ENCODE results near the gene NAV3.
A peak's percentile ranks its signal among the peaks of the same experiment; 100 is the strongest.

The NAV3 gene

DNA sequence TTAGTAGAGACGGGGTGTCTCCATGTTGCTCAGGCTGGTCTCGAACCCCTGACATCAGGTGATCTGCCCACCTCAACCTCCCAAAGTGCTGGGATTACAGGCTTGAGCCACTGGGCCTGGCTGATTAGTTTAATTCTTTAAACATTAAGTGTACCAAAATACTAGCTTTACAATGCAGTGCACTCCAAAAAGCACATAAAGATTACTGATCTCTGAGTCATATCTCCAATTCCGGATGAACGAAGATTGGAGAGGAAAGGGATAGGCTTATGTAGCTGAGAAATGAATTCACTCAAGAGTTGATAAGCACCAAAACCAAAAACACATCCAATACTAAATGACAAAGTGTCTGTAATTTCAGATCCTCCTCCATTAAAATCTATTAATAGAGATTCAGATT, 15.1 kb downstream of the NAV3 start:
- Histone ChIP-seq H3K4me2 (ENCODE audit: low read depth, low read length) (no peak overlapping the region), H3K79me2 (ENCODE audit: low read length) (no peaks in the 10 kb centered on the region), H3F3A (ENCODE audit: insufficient read depth, low read length) (peaks cover 11% of the 10 kb centered on the region), H3K27me3 (replicated peaks; ENCODE audit: insufficient read depth, low read length) (peaks cover 13% of the 10 kb centered on the region), H3K4me1 (ENCODE audit: low read length) (peaks cover 20% of the 10 kb centered on the region), H3K9ac (ENCODE audit: low read length) (no peak overlapping the region), H3K4me3 (ENCODE audit: low read length) (no peak overlapping the region), H3K27ac (ENCODE audit: low read length) (no peak overlapping the region), H3K36me3 (replicated peaks; ENCODE audit: insufficient read depth, low read length) (no peaks in the 10 kb centered on the region), H4K20me1 (ENCODE audit: insufficient read depth, low read length) (0 out of 2 replicates have a peak, but pooled peaks cover 6% of the 10 kb centered on the region), H3K9me3 (replicated peaks; ENCODE audit: insufficient read depth, low read length) (no peaks in the 10 kb centered on the region), H2AFZ (ENCODE audit: low read length) (no peak overlapping the region), H3K9me2 (replicated peaks; ENCODE audit: insufficient read depth, low read length) (no peaks in the 10 kb centered on the region; the same call in 1 of the 2 replicates)
- no peak for DNase-seq
- TF ChIP-seq EZH2phosphoT487 (IDR thresholded peaks at IDR 0.05; ENCODE audit: low read length) (no peak), EZH2 (optimal IDR thresholded peaks at IDR 0.05; ENCODE audit: low read depth, low read length) (no peak)
- TF ChIP-seq, protein P1, sequence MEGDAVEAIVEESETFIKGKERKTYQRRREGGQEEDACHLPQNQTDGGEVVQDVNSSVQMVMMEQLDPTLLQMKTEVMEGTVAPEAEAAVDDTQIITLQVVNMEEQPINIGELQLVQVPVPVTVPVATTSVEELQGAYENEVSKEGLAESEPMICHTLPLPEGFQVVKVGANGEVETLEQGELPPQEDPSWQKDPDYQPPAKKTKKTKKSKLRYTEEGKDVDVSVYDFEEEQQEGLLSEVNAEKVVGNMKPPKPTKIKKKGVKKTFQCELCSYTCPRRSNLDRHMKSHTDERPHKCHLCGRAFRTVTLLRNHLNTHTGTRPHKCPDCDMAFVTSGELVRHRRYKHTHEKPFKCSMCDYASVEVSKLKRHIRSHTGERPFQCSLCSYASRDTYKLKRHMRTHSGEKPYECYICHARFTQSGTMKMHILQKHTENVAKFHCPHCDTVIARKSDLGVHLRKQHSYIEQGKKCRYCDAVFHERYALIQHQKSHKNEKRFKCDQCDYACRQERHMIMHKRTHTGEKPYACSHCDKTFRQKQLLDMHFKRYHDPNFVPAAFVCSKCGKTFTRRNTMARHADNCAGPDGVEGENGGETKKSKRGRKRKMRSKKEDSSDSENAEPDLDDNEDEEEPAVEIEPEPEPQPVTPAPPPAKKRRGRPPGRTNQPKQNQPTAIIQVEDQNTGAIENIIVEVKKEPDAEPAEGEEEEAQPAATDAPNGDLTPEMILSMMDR (IDR thresholded peaks at IDR 0.05; ENCODE audit: low read length) = no peak

DNA sequence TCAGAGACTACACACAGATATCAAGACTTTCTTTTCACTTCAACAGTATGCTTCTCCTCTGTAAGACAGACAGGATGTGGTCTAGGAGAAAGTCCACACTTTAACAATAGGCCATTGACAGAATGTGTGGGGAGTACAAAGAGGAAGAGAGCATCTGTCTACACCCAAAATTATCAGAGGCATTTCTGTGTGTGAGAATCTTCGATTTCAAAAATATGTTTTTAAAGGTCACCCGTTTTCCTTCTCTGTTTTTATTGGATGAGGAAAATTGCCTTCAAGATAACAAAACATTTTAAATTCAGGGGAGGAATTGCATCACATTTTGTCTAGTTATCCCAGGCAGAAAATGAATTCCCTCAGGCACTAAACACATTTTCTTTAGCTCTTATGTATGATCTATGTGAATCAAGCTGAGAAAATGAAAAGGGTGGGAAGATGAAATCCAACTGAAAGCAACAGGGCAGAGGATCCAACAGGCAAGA, 16.4 kb downstream of the NAV3 start:
- no peaks in the 10 kb centered on the region for H3K9me3 ChIP-seq (replicated peaks; ENCODE audit: insufficient read depth, low read length)
- peaks cover 11% of the 10 kb centered on the region for H3F3A ChIP-seq (ENCODE audit: insufficient read depth, low read length)
- DNase-seq = peak; percentile 79
- H3K27me3 ChIP-seq (replicated peaks; ENCODE audit: insufficient read depth, low read length) = peaks cover 13% of the 10 kb centered on the region
- no peak overlapping the region for H3K27ac ChIP-seq (ENCODE audit: low read length)
- no peak overlapping the region for H2AFZ ChIP-seq (ENCODE audit: low read length)
- no peaks in the 10 kb centered on the region for H3K36me3 ChIP-seq (replicated peaks; ENCODE audit: insufficient read depth, low read length)
- H4K20me1 ChIP-seq (ENCODE audit: insufficient read depth, low read length) = 0 out of 2 replicates have a peak, but pooled peaks cover 6% of the 10 kb centered on the region
- peak overlapping the region; percentile 30; the same call in 1 of the 2 replicates for H3K4me2 ChIP-seq (ENCODE audit: low read depth, low read length)
- H3K4me1 ChIP-seq (ENCODE audit: low read length) = peaks cover 20% of the 10 kb centered on the region
- H3K4me3 ChIP-seq (ENCODE audit: low read length) = no peak overlapping the region
- no peaks in the 10 kb centered on the region; the same call in 1 of the 2 replicates for H3K9me2 ChIP-seq (replicated peaks; ENCODE audit: insufficient read depth, low read length)
- H3K79me2 ChIP-seq (ENCODE audit: low read length) = no peaks in the 10 kb centered on the region
- H3K9ac ChIP-seq (ENCODE audit: low read length) = no peak overlapping the region
- TF ChIP-seq EZH2 (optimal IDR thresholded peaks at IDR 0.05; ENCODE audit: low read depth, low read length) (no peak), EZH2phosphoT487 (IDR thresholded peaks at IDR 0.05; ENCODE audit: low read length) (no peak)
- TF ChIP-seq, protein P1 (IDR thresholded peaks at IDR 0.05; ENCODE audit: low read length) = no peak

DNA sequence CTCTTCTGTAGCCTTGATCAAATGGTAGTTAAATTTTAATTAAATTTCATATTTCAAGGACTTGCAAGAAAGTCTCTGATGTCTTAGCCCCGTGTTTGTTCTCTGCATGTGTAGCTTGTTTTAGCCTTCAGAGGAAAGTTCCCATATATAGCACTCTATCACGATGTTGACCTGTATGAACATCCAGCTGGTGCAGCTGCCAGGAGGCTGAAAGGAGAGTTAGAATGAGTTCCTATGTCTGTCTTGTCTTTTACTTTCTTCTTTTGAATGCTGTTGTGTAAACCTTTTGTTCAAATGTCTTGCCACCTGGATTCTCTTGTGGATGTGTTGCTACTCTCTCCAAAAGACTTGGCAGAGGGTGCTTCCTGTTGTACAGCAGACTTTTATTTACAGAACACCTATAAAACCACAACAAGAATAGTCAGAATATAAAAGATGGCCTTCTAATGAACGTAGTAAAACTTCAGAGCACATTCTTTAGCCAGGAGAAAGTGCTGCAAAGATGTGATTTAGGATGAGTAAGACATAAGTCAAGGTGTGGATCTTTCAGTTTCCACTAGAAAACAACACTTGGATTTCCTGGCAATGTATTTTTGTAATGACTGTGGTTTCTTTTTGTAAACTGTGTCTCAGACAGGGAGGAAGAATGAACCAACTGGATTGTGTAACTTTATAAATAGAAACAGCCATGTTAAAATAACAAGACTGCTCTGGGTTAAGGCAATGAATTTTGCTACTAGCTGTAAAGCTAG, 17.2 kb downstream of the NAV3 start:
- H3K4me2 ChIP-seq (ENCODE audit: low read depth, low read length) = peak overlapping the region; percentile 30; the same call in 1 of the 2 replicates
- no peaks in the 10 kb centered on the region for H3K36me3 ChIP-seq (replicated peaks; ENCODE audit: insufficient read depth, low read length)
- peaks cover 11% of the 10 kb centered on the region for H3F3A ChIP-seq (ENCODE audit: insufficient read depth, low read length)
- no peak overlapping the region for H3K27ac ChIP-seq (ENCODE audit: low read length)
- 0 out of 2 replicates have a peak, but pooled peaks cover 6% of the 10 kb centered on the region for H4K20me1 ChIP-seq (ENCODE audit: insufficient read depth, low read length)
- H3K27me3 ChIP-seq (replicated peaks; ENCODE audit: insufficient read depth, low read length) = peaks cover 13% of the 10 kb centered on the region
- H2AFZ ChIP-seq (ENCODE audit: low read length) = no peak overlapping the region
- no peak overlapping the region for H3K9ac ChIP-seq (ENCODE audit: low read length)
- no peak overlapping the region for H3K4me3 ChIP-seq (ENCODE audit: low read length)
- DNase-seq = peak; percentile 34
- H3K9me2 ChIP-seq (replicated peaks; ENCODE audit: insufficient read depth, low read length) = no peaks in the 10 kb centered on the region
- no peaks in the 10 kb centered on the region for H3K79me2 ChIP-seq (ENCODE audit: low read length)
- peaks cover 20% of the 10 kb centered on the region for H3K4me1 ChIP-seq (ENCODE audit: low read length)
- TF ChIP-seq, protein P1 (IDR thresholded peaks at IDR 0.05; ENCODE audit: low read length) = no peak
- no peak for TF ChIP-seq EZH2 (optimal IDR thresholded peaks at IDR 0.05; ENCODE audit: low read depth, low read length)
- TF ChIP-seq EZH2phosphoT487 (IDR thresholded peaks at IDR 0.05; ENCODE audit: low read length) = no peak
- H3K9me3 ChIP-seq (replicated peaks; ENCODE audit: insufficient read depth, low read length) = no peaks in the 10 kb centered on the region
